ENCODE measurements around the gene PGA5.
"Not testable (repeated sequence)": the region's sequence is repeated elsewhere in the genome, so short reads cannot be mapped to it uniquely, and the experiment has no call there.

Gene PGA5

DNA sequence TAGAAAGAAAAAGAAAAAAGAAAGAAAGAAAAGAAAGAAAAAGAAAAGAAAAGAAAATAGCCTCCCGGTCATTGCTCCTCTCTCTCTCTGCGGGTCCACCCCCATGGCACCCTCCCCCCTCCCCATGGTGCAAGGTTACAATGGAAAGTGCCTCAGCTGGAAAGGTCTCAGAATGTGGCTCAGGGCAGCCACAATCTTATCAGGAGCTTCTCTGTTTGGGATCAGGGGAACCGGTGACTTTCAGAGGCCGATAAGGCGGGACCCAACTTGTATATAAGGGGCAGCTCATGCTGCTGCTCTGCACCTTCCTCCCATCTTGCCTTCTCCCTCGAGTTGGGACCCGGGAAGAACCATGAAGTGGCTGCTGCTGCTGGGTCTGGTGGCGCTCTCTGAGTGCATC lies at the start of gene PGA5:
Gene PGA5 (plus strand): TSS at position 301 of the 400 bp plus-strand sequence. CDS start 52 bp downstream, at position 353.
- not testable (repeated sequence) for DNase-seq

DNA sequence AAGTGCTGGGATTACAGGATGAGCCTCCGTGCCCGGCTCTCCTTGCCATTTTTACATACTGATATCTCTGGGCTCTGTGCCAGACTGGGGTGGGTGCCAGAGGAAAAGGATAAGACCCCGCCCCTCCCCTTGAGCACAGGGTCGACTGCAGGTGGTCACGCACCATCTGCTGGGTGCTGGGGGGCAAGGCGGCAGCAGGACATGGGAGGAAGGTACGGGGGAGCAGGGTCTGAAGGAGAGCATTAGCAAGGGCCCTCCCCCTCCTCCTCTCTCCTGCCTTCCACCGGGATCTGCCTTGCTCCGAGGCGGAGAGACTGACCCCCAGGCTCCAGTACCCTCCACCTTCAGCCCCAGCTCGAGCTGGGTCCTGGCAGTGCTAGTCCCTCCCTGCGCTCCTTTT lies 47.4 kb upstream of the PGA5 start:
- no peak for DNase-seq

DNA sequence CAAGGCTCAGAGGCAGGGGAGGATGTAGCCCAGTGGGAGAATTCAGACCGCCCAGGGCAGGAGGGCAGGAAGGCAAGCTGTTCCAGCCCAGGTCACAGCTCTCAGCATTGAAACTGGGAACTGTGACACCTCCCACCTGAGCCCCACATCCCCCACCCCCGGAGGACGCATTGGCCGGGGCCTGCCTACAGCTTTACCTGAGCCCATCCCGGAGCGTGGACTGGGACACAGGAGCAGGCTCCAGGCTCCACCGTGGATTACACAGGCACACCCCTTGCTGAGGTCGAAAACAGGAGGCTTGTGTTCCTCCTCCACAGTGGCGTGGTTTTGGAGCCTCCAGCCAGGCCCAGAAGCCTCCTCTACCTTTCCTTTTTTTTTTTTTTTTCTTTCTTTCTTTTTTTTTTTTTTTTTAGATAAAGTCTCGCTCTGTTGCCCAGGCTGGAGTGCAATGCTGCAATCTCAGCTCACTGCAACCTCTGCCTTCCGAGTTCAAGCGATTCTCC lies 46.8 kb upstream of the PGA5 start:
- DNase-seq = no peak

DNA sequence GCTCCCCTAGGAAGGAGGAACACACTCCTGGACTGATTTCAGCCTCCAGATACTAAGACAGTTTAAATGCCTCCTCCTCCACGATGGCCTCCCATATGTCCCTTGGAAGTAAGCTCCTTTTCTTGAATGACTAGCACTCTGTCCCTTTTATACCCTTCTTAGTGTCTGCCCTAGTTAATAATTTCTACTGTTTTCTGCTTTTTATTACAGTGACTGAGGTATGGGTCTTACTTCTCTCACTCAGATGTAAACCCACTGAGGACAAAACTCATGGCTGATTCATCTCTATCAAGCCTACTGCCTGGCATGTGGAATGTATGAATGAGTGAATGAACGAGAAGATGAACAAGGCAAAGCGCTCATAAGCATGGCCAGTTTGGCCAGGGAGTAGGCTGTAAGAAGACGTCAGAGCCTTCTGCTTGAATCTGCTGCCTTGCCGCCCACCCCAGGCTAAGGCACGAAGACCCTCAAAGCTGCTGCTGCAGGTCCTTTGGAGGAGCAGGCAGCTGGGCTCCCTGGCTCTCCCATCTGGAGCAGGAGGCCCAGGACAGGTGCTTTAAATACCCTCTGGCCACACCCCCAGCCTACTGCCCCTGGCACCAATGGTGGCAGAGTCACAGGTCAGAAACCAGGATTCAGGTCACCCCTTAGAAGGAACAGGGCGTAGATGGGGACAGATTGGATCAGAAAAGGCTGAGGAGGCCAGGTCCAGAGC lies 45.8 kb upstream of the PGA5 start:
- no peak for DNase-seq

DNA sequence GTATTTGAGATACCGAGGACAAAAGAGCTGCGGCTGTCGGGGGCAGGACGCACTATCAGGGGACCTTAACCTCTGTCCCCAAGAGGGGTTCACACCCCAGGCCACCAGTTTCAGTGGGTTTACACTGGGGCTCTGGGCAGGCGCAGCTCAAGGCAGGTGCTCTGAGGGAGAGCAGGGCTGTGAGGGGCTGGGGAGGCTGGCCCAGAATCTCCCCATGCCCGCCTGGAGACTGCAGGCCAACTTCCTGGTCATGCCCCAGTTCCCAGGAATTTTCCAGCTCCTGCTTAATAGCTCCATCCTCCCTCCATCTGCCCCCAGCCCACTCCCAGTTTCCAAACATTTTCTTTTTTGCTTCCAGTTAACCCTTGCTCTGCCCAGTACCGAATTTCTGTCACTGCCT lies 45.3 kb upstream of the PGA5 start:
- DNase-seq = no peak

DNA sequence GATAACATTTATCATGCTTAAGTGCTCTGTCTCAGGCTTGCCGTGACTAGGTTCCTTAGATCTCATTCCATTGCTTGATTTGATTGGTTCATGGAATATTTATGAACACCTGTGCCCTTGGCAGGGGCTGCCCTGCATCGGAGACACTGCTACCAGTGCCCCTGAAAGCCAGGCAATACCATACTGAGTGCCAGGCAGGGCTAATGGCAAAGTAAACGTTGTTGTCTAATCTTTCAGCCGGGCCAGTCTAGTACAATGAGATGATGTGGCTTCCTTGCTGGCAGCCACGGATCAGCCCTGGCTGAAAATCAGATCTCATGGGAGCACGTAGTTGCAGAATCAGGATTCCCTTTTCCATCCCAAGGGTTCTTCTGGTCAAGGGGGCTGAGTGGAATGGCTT lies 42.6 kb upstream of the PGA5 start:
- DNase-seq = no peak

DNA sequence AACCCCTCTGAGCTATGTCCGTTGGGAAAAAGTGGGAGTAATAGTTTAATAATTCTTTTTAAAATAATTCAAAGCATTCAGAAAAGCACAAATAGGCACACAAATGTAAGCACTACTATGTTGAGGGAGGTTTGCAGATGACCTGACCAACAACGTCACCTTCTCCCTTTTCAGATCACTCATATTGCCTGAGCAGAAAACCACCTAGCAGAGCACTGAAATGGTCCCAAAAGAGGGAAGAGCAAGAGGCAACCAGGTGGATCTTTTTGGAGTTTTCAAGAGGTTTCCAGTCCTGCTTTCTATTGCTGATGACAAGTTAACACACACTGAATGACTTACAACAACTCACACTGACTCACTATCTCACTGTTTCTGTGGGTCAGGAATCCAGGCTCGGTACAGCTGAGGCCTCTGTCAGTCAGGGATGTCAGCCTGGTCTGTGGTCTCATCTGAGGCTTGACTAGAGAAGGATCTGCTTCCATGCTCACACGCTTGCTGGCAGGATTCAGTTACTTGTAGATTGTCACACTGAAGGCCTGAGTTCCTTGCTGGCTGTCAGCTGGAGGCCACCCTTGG lies 41.9 kb upstream of the PGA5 start:
- no peak for DNase-seq

DNA sequence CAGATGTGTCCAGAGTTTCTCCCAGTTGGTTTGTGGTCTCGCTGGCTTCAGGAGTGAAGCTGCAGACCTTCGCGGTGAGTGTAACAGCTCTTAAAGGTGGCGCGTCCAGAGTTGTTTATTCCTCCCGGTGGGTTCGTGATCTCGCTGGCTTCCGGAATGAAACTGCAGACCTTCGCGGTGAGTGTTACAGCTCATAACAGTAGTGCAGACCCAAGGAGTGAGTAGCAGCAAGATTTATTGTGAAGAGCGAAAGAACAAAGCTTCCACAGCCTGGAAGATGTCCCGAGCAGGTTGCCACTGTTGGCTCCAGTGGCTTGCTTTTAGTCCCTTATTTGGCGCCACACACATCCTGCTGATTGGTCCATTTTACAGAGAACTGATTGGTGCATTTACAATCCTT lies 39.5 kb upstream of the PGA5 start:
- DNase-seq = no peak

DNA sequence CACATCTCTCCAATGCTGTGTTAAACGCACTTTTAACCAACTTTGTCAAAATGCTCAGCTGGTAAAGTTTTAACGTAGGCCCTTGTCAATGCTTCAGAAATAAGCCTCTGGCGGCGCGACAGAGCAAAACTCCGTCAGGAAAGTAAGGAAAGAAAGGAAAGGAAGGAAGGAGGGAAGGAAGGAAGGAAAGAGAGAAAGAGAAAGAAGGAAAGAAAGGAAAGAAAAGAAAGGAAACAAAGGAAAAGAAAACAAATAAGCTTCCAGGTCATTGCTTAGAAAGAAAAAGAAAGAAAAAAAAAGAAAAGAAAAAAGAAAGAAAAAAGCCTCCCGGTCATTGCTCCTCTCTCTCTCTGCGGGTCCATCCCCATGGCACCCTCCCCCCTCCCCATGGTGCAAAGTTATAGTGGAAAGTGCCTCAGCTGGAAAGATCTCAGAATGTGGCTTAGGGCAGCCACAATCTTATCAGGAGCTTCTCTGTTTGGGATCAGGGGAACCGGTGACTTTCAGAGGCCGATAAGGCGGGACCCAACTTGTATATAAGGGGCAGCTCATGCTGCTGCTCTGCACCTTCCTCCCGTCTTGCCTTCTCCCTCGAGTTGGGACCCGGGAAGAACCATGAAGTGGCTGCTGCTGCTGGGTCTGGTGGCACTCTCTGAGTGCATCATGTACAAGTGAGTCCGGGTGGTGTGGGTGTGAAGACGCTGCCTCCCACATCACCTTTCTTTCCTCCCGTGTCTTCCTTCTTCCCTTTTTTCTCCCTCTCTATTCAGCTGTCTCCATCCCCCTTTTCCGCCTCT lies 37.8 kb upstream of the PGA5 start, which contains the start of gene PGA3:
Gene PGA3 (plus strand): TSS at position 566 of the 797 bp plus-strand sequence. CDS start 50 bp downstream, at position 616.
- DNase-seq = not testable (repeated sequence)

DNA sequence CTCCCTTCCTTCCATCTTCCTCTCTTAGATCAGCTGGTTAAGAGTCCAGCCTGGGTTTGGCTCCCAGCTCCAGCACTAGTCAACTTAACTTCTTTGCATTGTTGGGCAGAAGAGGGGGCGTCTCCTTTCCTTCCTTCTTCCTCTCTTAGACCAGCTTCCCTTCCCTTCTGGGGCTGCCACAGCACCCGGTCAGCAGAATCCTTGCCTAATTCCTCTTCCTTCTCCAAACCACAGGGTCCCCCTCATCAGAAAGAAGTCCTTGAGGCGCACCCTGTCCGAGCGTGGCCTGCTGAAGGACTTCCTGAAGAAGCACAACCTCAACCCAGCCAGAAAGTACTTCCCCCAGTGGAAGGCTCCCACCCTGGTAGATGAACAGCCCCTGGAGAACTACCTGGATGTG lies 37.1 kb upstream of the PGA5 start:
- DNase-seq = not testable (repeated sequence)

DNA sequence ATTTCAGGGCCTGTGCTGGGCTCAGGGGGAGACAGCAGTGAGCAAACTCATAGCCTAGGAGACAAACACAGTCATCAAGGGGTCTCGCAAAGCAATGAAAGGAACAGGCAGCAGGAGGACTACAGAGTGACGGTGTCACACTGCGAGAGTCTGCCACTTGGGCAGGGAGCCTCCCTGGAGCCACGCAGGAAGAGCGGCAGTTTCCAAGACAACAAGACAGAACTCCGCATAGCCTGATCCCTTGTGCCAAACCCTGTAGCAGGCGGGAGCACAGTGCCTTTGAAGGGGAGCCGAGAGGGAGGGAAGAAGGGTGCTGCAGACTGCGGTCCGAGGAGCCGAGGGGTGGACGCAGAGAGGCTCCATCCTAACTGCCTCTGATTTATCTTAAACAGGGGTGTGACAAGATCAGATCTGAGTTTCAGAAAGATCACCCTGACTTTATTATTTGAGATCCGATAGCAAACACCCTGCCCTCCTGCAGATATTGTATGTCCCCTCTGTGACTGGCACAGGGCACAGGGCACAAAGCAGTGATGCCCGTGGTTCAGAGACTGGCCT lies 36.4 kb upstream of the PGA5 start:
- DNase-seq = not testable (repeated sequence)

DNA sequence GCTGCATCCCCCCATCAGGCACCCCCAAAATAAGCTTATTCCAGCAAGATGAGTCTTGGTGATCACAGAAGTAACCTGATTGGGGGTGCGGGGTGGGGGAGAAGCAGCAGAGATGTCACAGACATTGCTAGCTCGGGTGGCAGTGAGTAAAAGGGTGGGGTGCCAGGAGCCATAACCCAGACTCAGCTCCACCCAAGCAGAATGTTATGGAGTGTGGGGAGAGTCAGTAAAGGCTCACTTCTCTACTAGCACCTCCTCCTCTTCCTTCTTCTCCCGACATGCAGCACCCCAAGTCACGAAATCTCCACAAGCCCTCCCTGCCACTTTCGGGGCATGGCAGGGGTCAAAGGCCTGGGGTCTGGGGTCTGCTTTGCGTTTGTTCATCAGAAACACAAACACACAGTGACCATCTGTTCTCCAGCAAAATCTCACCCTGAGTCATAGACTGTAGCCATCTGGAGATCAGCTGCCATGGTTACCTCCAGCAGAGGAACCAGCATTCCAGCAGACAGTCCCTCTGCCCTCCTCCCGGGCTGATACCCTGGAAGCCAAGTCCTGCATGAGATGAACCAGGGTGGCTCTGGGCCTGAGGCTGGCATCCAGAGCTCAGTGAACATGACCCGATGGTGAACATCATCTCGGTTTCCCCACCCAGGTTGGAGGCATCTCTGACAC lies 33.2 kb upstream of the PGA5 start:
- not testable (repeated sequence) for DNase-seq

DNA sequence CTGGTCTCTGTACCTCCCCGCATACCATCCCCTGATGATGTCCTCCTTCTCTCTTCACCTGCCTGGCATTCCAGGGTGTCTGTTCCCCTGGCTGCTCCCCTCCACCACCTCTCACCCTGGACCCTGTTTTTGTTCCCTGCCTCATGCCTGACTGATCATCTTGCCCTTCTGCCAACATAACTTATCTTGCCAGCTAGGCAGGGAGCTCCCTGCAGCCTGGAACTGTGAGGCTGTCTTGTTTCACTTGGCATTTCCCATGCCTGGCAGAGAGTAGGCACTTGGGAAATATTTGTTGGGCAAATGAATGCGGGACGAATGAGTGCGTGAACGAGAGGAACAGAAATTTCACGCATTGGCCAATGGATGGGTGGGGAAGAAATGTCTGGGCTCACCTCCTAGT lies 30.3 kb upstream of the PGA5 start:
- not testable (repeated sequence) for DNase-seq

DNA sequence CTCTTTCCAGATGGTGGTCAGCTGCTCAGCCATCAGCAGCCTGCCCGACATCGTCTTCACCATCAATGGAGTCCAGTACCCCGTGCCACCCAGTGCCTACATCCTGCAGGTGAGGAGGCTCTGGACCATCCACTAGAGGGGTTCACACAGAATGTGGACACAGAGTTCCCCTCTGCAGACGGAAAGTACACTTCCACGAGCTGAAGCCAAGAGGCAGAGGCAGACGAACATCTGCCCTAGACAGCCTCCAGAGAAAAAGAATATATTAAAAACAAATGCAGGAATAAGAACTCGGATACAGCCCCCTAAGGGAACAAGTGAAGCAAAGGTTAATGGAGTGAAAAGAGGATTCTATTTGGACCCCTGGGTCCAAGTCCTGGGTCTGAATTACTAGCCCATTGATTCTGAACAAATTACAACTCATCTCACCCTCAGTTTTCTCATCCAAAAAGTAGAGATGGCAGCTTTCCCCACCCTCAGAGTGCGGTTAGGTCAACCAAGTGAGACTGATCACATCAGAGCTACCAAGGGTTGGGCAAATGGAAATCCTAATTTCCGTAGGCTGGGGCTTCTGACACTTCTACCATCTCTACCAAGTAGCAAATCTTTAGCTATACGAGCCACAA lies 29.5 kb upstream of the PGA5 start:
- not testable (repeated sequence) for DNase-seq

DNA sequence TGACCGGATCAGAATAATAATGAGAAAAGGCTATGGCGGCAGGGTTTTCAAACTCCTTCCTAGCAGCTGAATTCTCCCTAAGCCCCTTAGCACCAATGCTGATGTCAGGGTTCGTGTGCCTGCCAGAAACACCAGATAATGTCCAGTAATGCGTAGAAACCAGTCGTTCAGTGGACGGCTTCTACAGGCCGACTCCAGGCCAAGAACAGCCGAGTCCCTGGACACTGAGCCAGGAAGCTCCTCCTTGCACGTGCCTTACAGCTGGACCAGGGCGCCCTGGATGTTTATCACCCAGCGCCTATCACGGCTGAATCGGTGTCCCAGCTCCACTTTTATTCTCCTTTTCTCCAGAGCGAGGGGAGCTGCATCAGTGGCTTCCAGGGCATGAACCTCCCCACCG lies 28.8 kb upstream of the PGA5 start:
- DNase-seq = not testable (repeated sequence)

DNA sequence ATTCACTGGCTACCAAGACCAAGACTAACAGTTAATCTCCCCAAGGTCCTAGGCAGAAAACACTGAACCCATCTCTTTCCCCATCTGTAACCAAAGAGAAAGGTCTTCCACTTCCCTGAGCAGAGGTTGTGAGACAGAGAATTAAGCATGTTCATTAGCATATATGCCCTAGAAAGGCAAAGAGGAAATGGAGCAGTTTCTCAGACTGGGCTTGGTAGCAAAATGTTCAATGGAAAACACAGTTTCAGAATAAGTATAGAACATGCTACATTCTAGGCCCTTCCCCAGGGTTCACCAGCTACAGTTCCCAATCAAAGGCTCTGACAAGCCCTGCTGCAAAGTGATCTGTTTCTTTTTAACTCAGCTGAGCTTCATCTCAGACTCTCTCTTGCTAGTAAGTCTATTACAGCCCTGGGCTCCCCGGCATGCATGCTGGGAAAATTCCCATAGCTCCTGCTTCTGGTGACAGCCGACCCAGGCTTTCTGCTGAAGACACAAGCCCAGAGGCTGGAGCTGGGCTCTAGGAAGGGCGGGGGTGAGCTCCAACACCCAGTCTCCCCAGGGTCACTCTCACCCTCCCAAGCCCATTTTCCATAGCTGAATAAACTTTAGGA lies 27.2 kb upstream of the PGA5 start:
- not testable (repeated sequence) for DNase-seq

DNA sequence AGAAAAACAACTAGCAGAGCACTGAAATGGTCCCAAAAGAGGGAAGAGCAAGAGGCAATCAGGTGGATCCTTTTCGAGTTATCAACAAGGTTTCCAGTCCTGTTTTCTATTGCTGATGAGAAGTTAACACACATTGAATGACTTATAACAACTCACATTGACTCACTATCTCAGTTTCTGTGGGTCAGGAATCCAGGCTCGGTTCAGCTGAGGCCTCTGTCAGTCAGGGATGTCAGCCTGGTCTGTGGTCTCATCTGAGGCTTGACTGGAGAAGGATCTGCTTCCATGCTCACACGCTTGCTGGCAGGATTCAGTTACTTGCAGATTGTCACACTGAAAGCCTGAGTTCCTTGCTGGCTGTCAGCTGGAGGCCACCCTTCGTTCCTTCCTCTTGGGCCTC lies 22.7 kb upstream of the PGA5 start:
- not testable (repeated sequence) for DNase-seq

DNA sequence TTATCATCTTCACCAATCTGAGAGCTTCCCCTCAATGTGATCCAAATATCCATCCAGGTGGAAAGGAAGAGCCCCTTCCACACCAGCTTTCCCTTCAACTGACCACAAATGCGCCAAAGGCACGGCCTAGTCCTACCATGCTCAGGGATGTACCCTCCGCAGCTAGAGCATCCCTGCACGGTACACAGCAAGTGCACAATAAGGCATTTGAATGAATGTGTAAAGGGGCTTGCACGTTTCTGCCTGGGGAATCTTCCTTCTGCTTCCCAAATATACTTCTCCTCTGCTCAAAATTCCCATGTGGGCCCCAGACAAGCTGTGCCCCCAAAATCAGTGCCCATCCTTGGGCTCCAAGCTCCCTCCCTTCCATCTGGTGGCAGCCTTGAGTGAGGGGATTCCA lies 22.0 kb upstream of the PGA5 start:
- DNase-seq = not testable (repeated sequence)

DNA sequence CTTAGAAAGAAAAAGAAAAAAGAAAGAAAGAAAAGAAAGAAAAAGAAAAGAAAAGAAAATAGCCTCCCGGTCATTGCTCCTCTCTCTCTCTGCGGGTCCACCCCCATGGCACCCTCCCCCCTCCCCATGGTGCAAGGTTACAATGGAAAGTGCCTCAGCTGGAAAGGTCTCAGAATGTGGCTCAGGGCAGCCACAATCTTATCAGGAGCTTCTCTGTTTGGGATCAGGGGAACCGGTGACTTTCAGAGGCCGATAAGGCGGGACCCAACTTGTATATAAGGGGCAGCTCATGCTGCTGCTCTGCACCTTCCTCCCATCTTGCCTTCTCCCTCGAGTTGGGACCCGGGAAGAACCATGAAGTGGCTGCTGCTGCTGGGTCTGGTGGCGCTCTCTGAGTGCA lies 18.9 kb upstream of the PGA5 start, which contains the start of gene PGA4:
Gene PGA4 (plus strand): TSS at position 301 of the 400 bp plus-strand sequence. CDS start 54 bp downstream, at position 355.
- DNase-seq = not testable (repeated sequence)

DNA sequence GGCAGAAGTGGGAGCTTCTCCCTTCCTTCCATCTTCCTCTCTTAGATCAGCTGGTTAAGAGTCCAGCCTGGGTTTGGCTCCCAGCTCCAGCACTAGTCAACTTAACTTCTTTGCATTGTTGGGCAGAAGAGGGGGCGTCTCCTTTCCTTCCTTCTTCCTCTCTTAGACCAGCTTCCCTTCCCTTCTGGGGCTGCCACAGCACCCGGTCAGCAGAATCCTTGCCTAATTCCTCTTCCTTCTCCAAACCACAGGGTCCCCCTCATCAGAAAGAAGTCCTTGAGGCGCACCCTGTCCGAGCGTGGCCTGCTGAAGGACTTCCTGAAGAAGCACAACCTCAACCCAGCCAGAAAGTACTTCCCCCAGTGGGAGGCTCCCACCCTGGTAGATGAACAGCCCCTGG lies 18.3 kb upstream of the PGA5 start:
- DNase-seq = not testable (repeated sequence)

DNA sequence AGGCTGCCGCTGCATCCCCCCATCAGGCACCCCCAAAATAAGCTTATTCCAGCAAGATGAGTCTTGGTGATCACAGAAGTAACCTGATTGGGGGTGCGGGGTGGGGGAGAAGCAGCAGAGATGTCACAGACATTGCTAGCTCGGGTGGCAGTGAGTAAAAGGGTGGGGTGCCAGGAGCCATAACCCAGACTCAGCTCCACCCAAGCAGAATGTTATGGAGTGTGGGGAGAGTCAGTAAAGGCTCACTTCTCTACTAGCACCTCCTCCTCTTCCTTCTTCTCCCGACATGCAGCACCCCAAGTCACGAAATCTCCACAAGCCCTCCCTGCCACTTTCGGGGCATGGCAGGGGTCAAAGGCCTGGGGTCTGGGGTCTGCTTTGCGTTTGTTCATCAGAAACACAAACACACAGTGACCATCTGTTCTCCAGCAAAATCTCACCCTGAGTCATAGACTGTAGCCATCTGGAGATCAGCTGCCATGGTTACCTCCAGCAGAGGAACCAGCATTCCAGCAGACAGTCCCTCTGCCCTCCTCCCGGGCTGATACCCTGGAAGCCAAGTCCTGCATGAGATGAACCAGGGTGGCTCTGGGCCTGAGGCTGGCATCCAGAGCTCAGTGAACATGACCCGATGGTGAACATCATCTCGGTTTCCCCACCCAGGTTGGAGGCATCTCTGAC lies 14.4 kb upstream of the PGA5 start:
- not testable (repeated sequence) for DNase-seq

All from stimulated activated naive CD4-positive, alpha-beta T cell (primary cell).